ENCODE data around the gene SHH. TPM values are rescaled to one million over a fixed set of nuclear protein-coding genes. Genes with fewer than 3 reads are reported as not detected.

Gene SHH
- total RNA-seq, 1 donor from 2014 or later, result 0.26 TPM

- peak overlapping the region; percentile 9 for H3K4me3 Mint-ChIP-seq (ENCODE audit: unreplicated experiment)
Measured at GRCh38 chr7:155782466-155782865, 29.8 kb downstream of the SHH start.

GRCh38 chr7:155781433-155781832 lies 30.8 kb downstream of the SHH start:
- no peak overlapping the region for H3K27ac Mint-ChIP-seq (ENCODE audit: unreplicated experiment)
- peaks cover 11% of the 10 kb centered on the region for H3K27me3 Mint-ChIP-seq (ENCODE audit: unreplicated experiment)

More at GRCh38 chr7:155782466-155782865, 29.8 kb downstream of the SHH start:
- Mint-ChIP-seq H3K9me3 (ENCODE audit: unreplicated experiment) (no peaks in the 10 kb centered on the region), H3K27ac (ENCODE audit: unreplicated experiment) (no peak overlapping the region), H3K36me3 (ENCODE audit: low read depth, unreplicated experiment) (peaks cover 27% of the 10 kb centered on the region), H3K27me3 (ENCODE audit: unreplicated experiment) (peaks cover 7% of the 10 kb centered on the region), H3K4me1 (ENCODE audit: unreplicated experiment) (no peaks in the 10 kb centered on the region)
- TF ChIP-seq, protein P1, sequence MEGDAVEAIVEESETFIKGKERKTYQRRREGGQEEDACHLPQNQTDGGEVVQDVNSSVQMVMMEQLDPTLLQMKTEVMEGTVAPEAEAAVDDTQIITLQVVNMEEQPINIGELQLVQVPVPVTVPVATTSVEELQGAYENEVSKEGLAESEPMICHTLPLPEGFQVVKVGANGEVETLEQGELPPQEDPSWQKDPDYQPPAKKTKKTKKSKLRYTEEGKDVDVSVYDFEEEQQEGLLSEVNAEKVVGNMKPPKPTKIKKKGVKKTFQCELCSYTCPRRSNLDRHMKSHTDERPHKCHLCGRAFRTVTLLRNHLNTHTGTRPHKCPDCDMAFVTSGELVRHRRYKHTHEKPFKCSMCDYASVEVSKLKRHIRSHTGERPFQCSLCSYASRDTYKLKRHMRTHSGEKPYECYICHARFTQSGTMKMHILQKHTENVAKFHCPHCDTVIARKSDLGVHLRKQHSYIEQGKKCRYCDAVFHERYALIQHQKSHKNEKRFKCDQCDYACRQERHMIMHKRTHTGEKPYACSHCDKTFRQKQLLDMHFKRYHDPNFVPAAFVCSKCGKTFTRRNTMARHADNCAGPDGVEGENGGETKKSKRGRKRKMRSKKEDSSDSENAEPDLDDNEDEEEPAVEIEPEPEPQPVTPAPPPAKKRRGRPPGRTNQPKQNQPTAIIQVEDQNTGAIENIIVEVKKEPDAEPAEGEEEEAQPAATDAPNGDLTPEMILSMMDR (IDR thresholded peaks at IDR 0.05; ENCODE audit: unreplicated experiment), result no peak
- DNase-seq (ENCODE audit: low spot score), result no peak

GRCh38 chr7:155780884-155781283 lies 31.4 kb downstream of the SHH start:
- Mint-ChIP-seq H3K36me3 (ENCODE audit: low read depth, unreplicated experiment) (peaks cover 32% of the 10 kb centered on the region), H3K9me3 (ENCODE audit: unreplicated experiment) (no peaks in the 10 kb centered on the region), H3K27me3 (ENCODE audit: unreplicated experiment) (peaks cover 12% of the 10 kb centered on the region), H3K27ac (ENCODE audit: unreplicated experiment) (peak overlapping the region; percentile 16), H3K4me3 (ENCODE audit: unreplicated experiment) (no peak overlapping the region), H3K4me1 (ENCODE audit: unreplicated experiment) (no peaks in the 10 kb centered on the region)
- TF ChIP-seq, protein P1 (IDR thresholded peaks at IDR 0.05; ENCODE audit: unreplicated experiment), result no peak
- DNase-seq (ENCODE audit: low spot score), result no peak

More at GRCh38 chr7:155781433-155781832, 30.8 kb downstream of the SHH start:
- Mint-ChIP-seq H3K9me3 (ENCODE audit: unreplicated experiment) (no peaks in the 10 kb centered on the region), H3K4me3 (ENCODE audit: unreplicated experiment) (no peak overlapping the region), H3K36me3 (ENCODE audit: low read depth, unreplicated experiment) (peaks cover 32% of the 10 kb centered on the region), H3K4me1 (ENCODE audit: unreplicated experiment) (no peaks in the 10 kb centered on the region)
- no peak for DNase-seq (ENCODE audit: low spot score)
- TF ChIP-seq, protein P1 (IDR thresholded peaks at IDR 0.05; ENCODE audit: unreplicated experiment), result no peak

DNA sequence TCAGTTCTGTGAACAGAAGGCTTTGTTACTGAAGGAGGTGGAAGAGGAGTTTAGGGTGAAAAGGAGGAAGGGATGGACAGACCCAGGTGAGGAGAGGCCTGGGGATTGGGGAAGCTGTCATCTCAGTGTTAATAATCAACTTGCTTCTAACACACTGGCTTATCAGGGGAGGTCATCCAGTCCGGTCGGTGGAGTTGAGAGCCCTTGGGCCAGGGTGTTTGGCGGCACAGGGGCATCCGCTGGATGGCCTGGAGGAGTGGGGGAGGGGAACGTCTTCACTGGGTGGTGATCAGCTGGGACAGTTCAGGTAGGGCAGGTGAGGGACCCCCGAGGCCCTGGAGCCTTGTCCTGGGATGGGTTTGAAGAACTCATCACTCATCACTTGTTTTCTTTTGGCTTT lies 33.9 kb downstream of the SHH start:
- TF ChIP-seq, protein P1 (IDR thresholded peaks at IDR 0.05; ENCODE audit: unreplicated experiment), result no peak
- DNase-seq (ENCODE audit: low spot score), result no peak
- Mint-ChIP-seq H3K27ac (ENCODE audit: unreplicated experiment) (no peak overlapping the region), H3K27me3 (ENCODE audit: unreplicated experiment) (peaks cover 11% of the 10 kb centered on the region), H3K36me3 (ENCODE audit: low read depth, unreplicated experiment) (peaks cover 44% of the 10 kb centered on the region), H3K9me3 (ENCODE audit: unreplicated experiment) (no peaks in the 10 kb centered on the region), H3K4me1 (ENCODE audit: unreplicated experiment) (no peaks in the 10 kb centered on the region), H3K4me3 (ENCODE audit: unreplicated experiment) (no peak overlapping the region)

- peaks cover 45% of the 10 kb centered on the region for H3K36me3 Mint-ChIP-seq (ENCODE audit: low read depth, unreplicated experiment)
- TF ChIP-seq, protein P1 (IDR thresholded peaks at IDR 0.05; ENCODE audit: unreplicated experiment), result no peak
- H3K27ac Mint-ChIP-seq (ENCODE audit: unreplicated experiment), result no peak overlapping the region
- DNase-seq (ENCODE audit: low spot score), result no peak
- H3K4me1 Mint-ChIP-seq (ENCODE audit: unreplicated experiment), result no peaks in the 10 kb centered on the region
- H3K4me3 Mint-ChIP-seq (ENCODE audit: unreplicated experiment), result no peak overlapping the region
- H3K27me3 Mint-ChIP-seq (ENCODE audit: unreplicated experiment), result peaks cover 7% of the 10 kb centered on the region
- H3K9me3 Mint-ChIP-seq (ENCODE audit: unreplicated experiment), result no peaks in the 10 kb centered on the region
Measured at GRCh38 chr7:155776606-155777005, 35.7 kb downstream of the SHH start.

All from endothelial cell (in vitro differentiated cells).